Panc1 (cell line): Measurements from ENCODE around the gene MCM5.

Experiments
- CTCF ChIP-seq: fragments of 450-650 bp; IDR thresholded peaks from 2 replicates; pipeline ENCODE4 v1.5.1; 2017; ENCODE audit warnings: mild to moderate bottlenecking
- POLR2AphosphoS5 ChIP-seq: IDR thresholded peaks from 2 replicates; pipeline ENCODE4 v1.6.1; 2012; ENCODE audit warnings: mild to moderate bottlenecking, low read depth, low read length, moderate library complexity
- REST ChIP-seq, 2 experiments: IDR thresholded peaks; 2 replicates each; pipeline ENCODE4 v1.6.1; 2011 to 2012; ENCODE audit warnings: low read depth in 2 of 2, control low read depth in 1 of 2, low read length in 1 of 2, mild to moderate bottlenecking in 1 of 2, moderate library complexity in 1 of 2; ENCODE audit not compliant: insufficient read depth in 1 of 2

GRCh38 chr22:35422936-35423335 is 23.0 kb downstream of the MCM5 start:
- no peak for TF ChIP-seq CTCF
- no peak for TF ChIP-seq POLR2AphosphoS5
- no peak for TF ChIP-seq REST (IDR thresholded peaks at IDR 0.05; ENCODE audit: insufficient read depth in 1 of 2, low read depth in 2 of 2, low read length in 1 of 2)
